ENCODE results near the gene ZNF784.
A peak's percentile ranks its signal among the peaks of the same experiment; 100 is the strongest.

The ZNF784 gene

GRCh38 chr19:55655648-55656040 is 31.3 kb upstream of the ZNF784 start:
- TF ChIP-seq USF1 (IDR thresholded peaks at IDR 0.05) (no peak), TEAD4 (IDR thresholded peaks at IDR 0.05) (no peak), NFIC (IDR thresholded peaks at IDR 0.05) (no peak), CREB1 (IDR thresholded peaks at IDR 0.05; ENCODE audit: low read depth) (no peak), TCF12 (IDR thresholded peaks at IDR 0.05; ENCODE audit: low read depth) (no peak), EGR1 (IDR thresholded peaks at IDR 0.05) (no peak), REST (IDR thresholded peaks at IDR 0.05; ENCODE audit: low read depth) (no peak), MAX (IDR thresholded peaks at IDR 0.05) (no peak; the same call in 1 of the 2 replicates), EP300 (IDR thresholded peaks at IDR 0.05; ENCODE audit: borderline replicate concordance) (no peak), RAD21 (IDR thresholded peaks at IDR 0.05; ENCODE audit: low read depth) (no peak)

- TF ChIP-seq USF1 (IDR thresholded peaks at IDR 0.05) (peak; percentile 94), MAX (IDR thresholded peaks at IDR 0.05) (peak; percentile 95), TAF1 (IDR thresholded peaks at IDR 0.05; ENCODE audit: low read depth) (peak; percentile 53), RAD21 (IDR thresholded peaks at IDR 0.05; ENCODE audit: low read depth) (no peak), EGR1 (IDR thresholded peaks at IDR 0.05) (peak; percentile 22; the same call in 1 of the 2 replicates), TCF12 (IDR thresholded peaks at IDR 0.05; ENCODE audit: low read depth) (no peak), CREB1 (IDR thresholded peaks at IDR 0.05; ENCODE audit: low read depth) (peak; percentile 32; the same call in 1 of the 2 replicates), REST (IDR thresholded peaks at IDR 0.05; ENCODE audit: low read depth) (no peak), YY1 (IDR thresholded peaks at IDR 0.05; ENCODE audit: low read depth) (peak; percentile 91)
Measured at GRCh38 chr19:55654868-55655647, 30.7 kb upstream of the ZNF784 start, which contains the start of gene U2AF2. Gene U2AF2 (plus strand): TSS chr19:55655035. CDS start chr19:55655105, 70 bp downstream.

- TF ChIP-seq TAF1 (IDR thresholded peaks at IDR 0.05; ENCODE audit: low read depth) (0 out of 2 replicates have a peak, but pooled peaks have one; percentile 40), CREB1 (IDR thresholded peaks at IDR 0.05; ENCODE audit: low read depth) (no peak)
Measured at GRCh38 chr19:55654323-55654867, 30.0 kb upstream of the ZNF784 start.

- TF ChIP-seq TAF1 (IDR thresholded peaks at IDR 0.05; ENCODE audit: low read depth) (no peak; the same call in 1 of the 2 replicates), CREB1 (IDR thresholded peaks at IDR 0.05; ENCODE audit: low read depth) (no peak), TCF12 (IDR thresholded peaks at IDR 0.05; ENCODE audit: low read depth) (no peak; the same call in none of the 2 replicates), FOXM1 (IDR thresholded peaks at IDR 0.05; ENCODE audit: borderline replicate concordance, low read depth) (peak; percentile 32; the same call in 1 of the 2 replicates), RAD21 (IDR thresholded peaks at IDR 0.05; ENCODE audit: low read depth) (peak; percentile 65; the same call in 1 of the 2 replicates), CEBPB (IDR thresholded peaks at IDR 0.05) (no peak), EP300 (IDR thresholded peaks at IDR 0.05; ENCODE audit: borderline replicate concordance) (peak; percentile 27; the same call in 1 of the 2 replicates), NFIC (IDR thresholded peaks at IDR 0.05) (0 out of 2 replicates have a peak, but pooled peaks have one; percentile 15), TEAD4 (IDR thresholded peaks at IDR 0.05) (no peak), YY1 (IDR thresholded peaks at IDR 0.05; ENCODE audit: low read depth) (peak; percentile 63; the same call in 1 of the 2 replicates), USF1 (IDR thresholded peaks at IDR 0.05) (no peak), REST (IDR thresholded peaks at IDR 0.05; ENCODE audit: low read depth) (no peak), EGR1 (IDR thresholded peaks at IDR 0.05) (0 out of 2 replicates have a peak, but pooled peaks have one; percentile 21), MAX (IDR thresholded peaks at IDR 0.05) (peak; percentile 82), ZBTB7A (IDR thresholded peaks at IDR 0.05; ENCODE audit: low read depth) (no peak)
Measured at GRCh38 chr19:55653651-55654322, 29.4 kb upstream of the ZNF784 start.

All from Ishikawa (cell line).